WTC11 (cell line): ENCODE results near the gene KDM4C. TPM values are rescaled to one million over a fixed set of nuclear protein-coding genes. Genes with fewer than 3 reads are reported as not detected.
"Not testable (repeated sequence)": the region's sequence is repeated elsewhere in the genome, so short reads cannot be mapped to it uniquely, and the experiment has no call there.

Source experiments
- ATAC-seq: fragments of 200-7000 bp; cut with Tn5 transposase; 2 replicates; pipeline ENCODE4 v1.10.0; 2021; ENCODE audit warnings: mild to moderate bottlenecking, moderate library complexity
- CTCF ChIA-PET: fragments of 300-600 bp; sonication (Branson Sonifier 250); formaldehyde crosslinking; loops from one replicate; lab custom pipeline; 2021; ENCODE audit warnings: antibody characterized with exemption; lab: Charles Lee
- POLR2A ChIA-PET: fragments of 350-600 bp; sonication (Branson Sonifier 250); formaldehyde crosslinking; loops from one replicate; lab custom pipeline; 2021; ENCODE audit warnings: antibody characterized with exemption; lab: Charles Lee
- DNase-seq: peaks from one replicate; pipeline ENCODE4 v3.0.0; 2021; ENCODE audit warnings: low spot score
- H3K27ac Mint-ChIP-seq: 2 replicates; pipeline ENCODE4 v1.8.0; 2021; ENCODE audit warnings: mixed read lengths
- H3K27me3 Mint-ChIP-seq: 2 replicates; pipeline ENCODE4 v1.8.0; 2021; ENCODE audit warnings: low read depth, mild to moderate bottlenecking, moderate library complexity, mixed read lengths
- H3K36me3 Mint-ChIP-seq: 2 replicates; pipeline ENCODE4 v1.8.0; 2021; ENCODE audit warnings: mixed read lengths
- H3K4me1 Mint-ChIP-seq: 2 replicates; pipeline ENCODE4 v1.8.0; 2022; ENCODE audit warnings: mixed read lengths
- H3K4me3 Mint-ChIP-seq: 2 replicates; pipeline ENCODE4 v1.8.0; 2021; ENCODE audit warnings: mild to moderate bottlenecking, moderate library complexity, mixed read lengths
- H3K9me3 Mint-ChIP-seq: 2 replicates; pipeline ENCODE4 v1.8.0; 2021; ENCODE audit warnings: mixed read lengths
- CTCF ChIP-seq: fragments of 200-600 bp; IDR thresholded peaks from 2 replicates; pipeline ENCODE4 v1.8.0; 2022; ENCODE audit warnings: antibody characterized with exemption
- E2F4 ChIP-seq: sonication (generic); formaldehyde crosslinking; IDR thresholded peaks from 2 replicates; pipeline ENCODE4 v1.8.1; 2022; ENCODE audit warnings: low read depth, mild to moderate bottlenecking, moderate library complexity, missing genetic modification reagents, borderline replicate concordance
- EMX1 ChIP-seq: fragments of 250-450 bp; sonication (Bioruptor Pico); IDR thresholded peaks from 2 replicates; pipeline ENCODE4 v1.8.0; 2021; ENCODE audit warnings: mild to moderate bottlenecking
- ERG ChIP-seq: fragments of 250-450 bp; sonication (Bioruptor Pico); IDR thresholded peaks from 2 replicates; pipeline ENCODE4 v1.8.0; 2021; ENCODE audit warnings: mild to moderate bottlenecking
- ESRRA ChIP-seq: sonication (generic); formaldehyde crosslinking; IDR thresholded peaks from 2 replicates; pipeline ENCODE4 v1.8.1; 2022; ENCODE audit warnings: mild to moderate bottlenecking, missing genetic modification reagents, borderline replicate concordance
- ETV6 ChIP-seq: sonication (generic); formaldehyde crosslinking; IDR thresholded peaks from 2 replicates; pipeline ENCODE4 v1.8.1; 2022; ENCODE audit warnings: mild to moderate bottlenecking, missing genetic modification reagents
- FOXJ3 ChIP-seq: sonication (generic); formaldehyde crosslinking; IDR thresholded peaks from 2 replicates; pipeline ENCODE4 v1.9.0; 2021; ENCODE audit warnings: missing genetic modification reagents, mild to moderate bottlenecking, borderline replicate concordance
- FOXK1 ChIP-seq: sonication (generic); formaldehyde crosslinking; IDR thresholded peaks from 2 replicates; pipeline ENCODE4 v1.8.0; 2022; ENCODE audit warnings: mild to moderate bottlenecking, moderate library complexity, missing genetic modification reagents
- FOXP4 ChIP-seq: sonication (generic); formaldehyde crosslinking; IDR thresholded peaks from 2 replicates; pipeline ENCODE4 v1.8.0; 2022; ENCODE audit warnings: mild to moderate bottlenecking, missing genetic modification reagents
- GTF2I ChIP-seq: fragments of 250-450 bp; sonication (Bioruptor Pico); conservative IDR thresholded peaks from 2 replicates; pipeline ENCODE4 v1.4.0; 2021; ENCODE audit warnings: mild to moderate bottlenecking
- HMGXB4 ChIP-seq: sonication (generic); formaldehyde crosslinking; IDR thresholded peaks from 2 replicates; pipeline ENCODE4 v1.8.1; 2023; ENCODE audit warnings: mild to moderate bottlenecking, moderate library complexity, missing genetic modification reagents
- MLX ChIP-seq: sonication (generic); formaldehyde crosslinking; IDR thresholded peaks from 2 replicates; pipeline ENCODE4 v1.8.1; 2023; ENCODE audit warnings: mild to moderate bottlenecking, missing genetic modification reagents, moderate library complexity
- NR3C1 ChIP-seq: sonication (generic); formaldehyde crosslinking; conservative IDR thresholded peaks from 2 replicates; pipeline ENCODE4 v1.8.1; 2023; ENCODE audit warnings: low read depth, mild to moderate bottlenecking, missing genetic modification reagents
- RELA ChIP-seq: sonication (generic); formaldehyde crosslinking; IDR thresholded peaks from 2 replicates; pipeline ENCODE4 v1.8.1; 2022; ENCODE audit warnings: missing genetic modification reagents, mild to moderate bottlenecking, borderline replicate concordance
- SMAD3 ChIP-seq: sonication (generic); formaldehyde crosslinking; IDR thresholded peaks from 2 replicates; pipeline ENCODE4 v1.8.0; 2022; ENCODE audit warnings: missing genetic modification reagents, mild to moderate bottlenecking, borderline replicate concordance
- TEAD4 ChIP-seq: sonication (generic); formaldehyde crosslinking; IDR thresholded peaks from 2 replicates; pipeline ENCODE4 v1.8.0; 2022; ENCODE audit warnings: mild to moderate bottlenecking, missing genetic modification reagents
- TP53 ChIP-seq: sonication (generic); formaldehyde crosslinking; IDR thresholded peaks from 2 replicates; pipeline ENCODE4 v1.8.1; 2023; ENCODE audit warnings: mild to moderate bottlenecking, missing genetic modification reagents
- USF1 ChIP-seq: sonication (generic); formaldehyde crosslinking; IDR thresholded peaks from 2 replicates; pipeline ENCODE4 v1.8.0; 2022; ENCODE audit warnings: mild to moderate bottlenecking, missing genetic modification reagents
- ZBTB43 ChIP-seq: sonication (generic); formaldehyde crosslinking; IDR thresholded peaks from 2 replicates; pipeline ENCODE4 v1.8.1; 2023; ENCODE audit warnings: mild to moderate bottlenecking, missing genetic modification reagents
- ZNF219 ChIP-seq: sonication (generic); formaldehyde crosslinking; IDR thresholded peaks from 2 replicates; pipeline ENCODE4 v1.8.0; 2023; ENCODE audit warnings: missing genetic modification reagents, mild to moderate bottlenecking, borderline replicate concordance
- total RNA-seq: library from RNA; stranded (reverse); gene quantifications from 3 replicates; pipeline ENCODE4 v1.2.3, GENCODE V29; 2021

Gene KDM4C
- total RNA-seq, 1 experiment from 2014 or later: 29.2 TPM

GRCh38 chr9:7028591-7028990 lies 270.8 kb downstream of the KDM4C start:
- no peak overlapping the region for H3K4me3 Mint-ChIP-seq
- TF ChIP-seq TEAD4 (CRISPR knock-in tag) (no peak), HMGXB4 (no peak), ETV6 (CRISPR knock-in tag) (no peak), TP53 (CRISPR knock-in tag) (no peak), ESRRA (CRISPR knock-in tag) (no peak), RELA (no peak), NR3C1 (CRISPR knock-in tag) (no peak), FOXK1 (CRISPR knock-in tag) (no peak), MLX (CRISPR knock-in tag) (no peak), ZNF219 (CRISPR knock-in tag) (no peak), FOXJ3 (CRISPR knock-in tag) (no peak)
- no peaks in the 10 kb centered on the region for H3K27me3 Mint-ChIP-seq
- DNase-seq (no peak), ATAC-seq (no peak; the same call in 1 of the 2 replicates)
- H3K27ac Mint-ChIP-seq: no peak overlapping the region
- ChIA-PET POLR2A (no interaction called here), CTCF (no interaction called here)
- peaks cover 5% of the 10 kb centered on the region; the same call in 1 of the 2 replicates for H3K9me3 Mint-ChIP-seq
- peaks cover 4% of the 10 kb centered on the region for H3K36me3 Mint-ChIP-seq
- H3K4me1 Mint-ChIP-seq: no peaks in the 10 kb centered on the region

GRCh38 chr9:7030943-7031342 lies 273.2 kb downstream of the KDM4C start:
- H3K27me3 Mint-ChIP-seq, H3K36me3 Mint-ChIP-seq, H3K4me3 Mint-ChIP-seq, DNase-seq, H3K9me3 Mint-ChIP-seq, POLR2A ChIA-PET, H3K27ac Mint-ChIP-seq, H3K4me1 Mint-ChIP-seq, ATAC-seq, CTCF ChIA-PET: not testable (repeated sequence)

- no peak for ATAC-seq
- H3K36me3 Mint-ChIP-seq: no peaks in the 10 kb centered on the region
- no peaks in the 10 kb centered on the region; the same call in 1 of the 2 replicates for H3K27me3 Mint-ChIP-seq
- CTCF ChIA-PET: interaction anchor here (1.5 kb wide), 1 partner anchor 19 kb away, joined by 6 read pairs; no protein-coding TSS in a partner anchor
- no peak overlapping the region for H3K27ac Mint-ChIP-seq
- no peaks in the 10 kb centered on the region for H3K9me3 Mint-ChIP-seq
- TF ChIP-seq CTCF: no peak
- no peak for TF ChIP-seq E2F4
- no peak for TF ChIP-seq EMX1 (CRISPR knock-in tag)
- no peak for TF ChIP-seq USF1 (CRISPR knock-in tag)
- TF ChIP-seq ZBTB43 (CRISPR knock-in tag): no peak
- TF ChIP-seq SMAD3 (CRISPR knock-in tag): no peak
- no peak for TF ChIP-seq FOXP4 (CRISPR knock-in tag)
- TF ChIP-seq GTF2I (CRISPR knock-in tag): no peak
- no peak for TF ChIP-seq ERG
- TF ChIP-seq, all 79 proteins: peak for 0
- POLR2A ChIA-PET: no interaction called here
- no peak overlapping the region for H3K4me3 Mint-ChIP-seq
- no peak for DNase-seq
- peaks cover 12% of the 10 kb centered on the region for H3K4me1 Mint-ChIP-seq
Measured at GRCh38 chr9:7033076-7034045, 275.6 kb downstream of the KDM4C start.
